Neural progenitor cell (in vitro differentiated cells): ENCODE measurements around the gene STX11.

ENCODE experiments used
- CTCF ChIP-seq: fragments of 200-600 bp; sonication (generic); IDR thresholded peaks from 2 replicates; pipeline ENCODE4 v1.5.1; 2017; ENCODE audit warnings: antibody characterized with exemption, mild to moderate bottlenecking
- EZH2 ChIP-seq: fragments of 200-600 bp; sonication (generic); IDR thresholded peaks from 2 replicates; pipeline ENCODE4 v1.6.1; 2017; ENCODE audit warnings: antibody characterized with exemption, mild to moderate bottlenecking, moderate library complexity

DNA sequence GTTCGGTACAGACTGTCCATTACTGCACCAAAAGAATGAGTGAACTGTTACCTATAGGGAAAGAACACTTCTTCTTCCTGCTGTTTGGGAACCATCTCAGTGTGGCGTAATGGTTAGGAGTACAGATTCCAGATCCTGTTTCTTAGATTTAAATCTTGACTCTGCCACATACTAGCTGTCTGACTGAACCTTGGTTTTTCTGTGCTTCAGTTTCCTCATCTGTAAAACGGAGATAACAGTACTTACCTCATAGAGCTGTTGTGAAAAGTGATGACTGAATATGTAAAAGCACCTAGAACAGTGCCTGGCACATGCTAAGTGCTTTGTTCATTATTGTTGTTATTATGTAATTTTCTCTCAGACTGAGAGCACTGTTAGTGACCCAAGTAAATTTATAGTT lies 39.8 kb downstream of the STX11 start:
- TF ChIP-seq EZH2 (no peak), CTCF (no peak)
